Islet of Langerhans (tissue), 1 donor: ENCODE measurements around the gene PRKAR1B.

Source experiments
- FAIRE-seq: peaks from one replicate; lab custom pipeline; 2011; peaks lifted over from hg19 to GRCh38; lab: Jason Lieb, UNC

The PRKAR1B gene

DNA sequence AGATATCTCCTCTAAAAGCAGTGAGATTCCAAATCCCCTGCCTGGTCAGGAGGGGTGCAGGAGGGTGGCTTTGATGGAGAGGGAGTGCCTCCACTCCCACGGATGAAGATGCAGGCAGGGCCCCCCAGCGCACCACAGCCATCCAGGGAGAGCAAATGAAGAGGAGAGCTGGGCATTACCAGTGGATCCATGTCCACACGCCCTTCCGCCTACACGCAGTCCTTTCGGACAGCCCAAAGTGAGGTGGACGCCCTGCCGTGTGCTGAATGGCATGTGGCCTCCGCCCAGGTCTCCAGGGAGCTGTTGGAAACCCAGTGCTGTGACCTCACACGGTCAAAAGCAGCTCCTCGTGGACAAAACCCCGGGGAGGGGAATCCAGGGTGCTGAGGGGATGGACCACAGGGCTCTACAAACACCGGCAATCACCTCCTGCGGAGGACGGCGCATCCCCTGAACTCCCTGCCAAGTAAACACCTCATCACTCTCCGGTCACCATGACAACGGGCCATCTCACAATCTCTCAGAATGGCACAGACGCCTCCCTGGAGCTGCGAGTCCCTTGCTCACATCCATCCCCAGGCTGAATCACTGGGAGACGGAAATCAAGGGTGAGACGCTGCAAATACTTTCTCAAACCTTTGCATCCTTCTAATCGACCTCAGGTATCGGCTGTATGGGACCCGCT is 35.6 kb downstream of the PRKAR1B start:
- FAIRE-seq, result no peak

DNA sequence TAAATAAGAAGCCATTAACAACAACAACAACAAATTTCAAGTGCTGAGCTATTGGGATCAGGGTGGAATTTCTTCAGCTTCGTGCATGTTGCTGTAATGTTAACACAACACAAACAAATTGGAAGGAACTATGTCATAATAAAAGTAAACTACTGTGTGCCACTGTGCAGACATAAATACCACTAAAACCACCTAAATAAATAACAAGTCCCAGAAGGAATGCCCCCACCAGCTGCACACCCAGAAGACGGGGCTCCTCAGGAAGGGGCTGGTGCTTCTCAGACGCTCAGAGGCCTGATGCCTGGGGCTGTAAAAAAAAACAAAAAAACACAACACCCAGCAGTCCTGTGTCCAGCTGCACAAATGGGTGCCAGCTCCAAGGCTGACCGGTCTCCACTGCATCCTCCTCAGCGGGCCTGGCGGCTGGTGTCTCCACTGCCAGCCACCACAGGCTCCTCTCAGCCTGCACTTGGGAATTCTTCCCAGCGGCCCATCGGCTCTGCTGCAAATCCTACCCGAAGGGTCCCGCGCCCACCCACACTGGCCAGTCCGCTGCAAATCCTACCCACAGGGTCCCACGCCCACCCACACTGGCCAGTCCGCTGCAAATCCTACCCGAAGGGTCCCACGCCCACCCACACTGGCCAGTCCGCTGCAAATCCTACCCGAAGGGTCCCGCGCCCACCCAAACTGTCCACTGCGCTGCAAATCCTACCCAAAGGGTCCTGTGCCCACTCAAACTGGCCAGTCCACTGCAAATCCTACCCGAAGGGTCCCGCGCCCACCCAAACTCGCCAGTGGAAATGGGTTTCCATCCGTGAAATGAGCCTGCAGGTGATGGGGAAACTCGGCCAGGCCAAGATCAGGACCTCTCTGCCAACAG is 36.4 kb downstream of the PRKAR1B start:
- no peak for FAIRE-seq

DNA sequence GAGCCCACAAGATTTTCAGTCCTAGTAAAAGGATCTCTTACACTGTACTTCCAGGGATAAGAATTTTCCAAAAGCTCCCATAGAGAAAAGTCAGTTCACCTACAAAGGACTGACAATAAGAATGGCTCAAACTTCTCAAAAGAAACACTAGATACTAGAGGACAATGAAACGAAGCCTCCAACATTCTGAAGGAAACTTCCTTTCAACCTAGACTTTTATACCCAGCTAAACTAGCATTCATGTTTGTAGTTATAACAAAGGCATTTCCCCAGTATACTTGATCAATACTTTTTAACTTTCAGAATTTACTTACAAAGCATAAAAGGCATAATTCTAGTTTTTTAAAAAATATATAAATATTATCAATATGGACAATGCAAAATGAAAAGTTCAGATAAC is 41.5 kb downstream of the PRKAR1B start:
- FAIRE-seq, result no peak

DNA sequence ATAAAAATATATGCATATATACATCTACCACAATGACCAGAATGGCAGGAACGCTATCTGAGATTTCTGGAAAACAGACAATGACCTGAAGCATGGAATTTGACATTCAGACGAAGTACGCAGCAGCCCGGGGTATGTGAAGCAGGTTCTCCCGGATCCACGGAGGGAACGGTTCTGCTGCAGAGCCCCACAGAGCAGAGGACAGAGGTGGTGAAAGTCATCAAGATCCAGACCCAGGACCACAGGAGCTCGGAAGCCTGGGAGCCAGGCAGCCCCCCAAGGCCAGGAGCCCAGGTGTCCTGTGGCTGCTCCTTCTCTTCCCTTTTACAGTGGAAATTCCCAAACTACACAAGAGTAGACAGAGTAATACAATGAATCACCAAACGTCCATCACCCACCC is 42.7 kb downstream of the PRKAR1B start:
- FAIRE-seq, result no peak

DNA sequence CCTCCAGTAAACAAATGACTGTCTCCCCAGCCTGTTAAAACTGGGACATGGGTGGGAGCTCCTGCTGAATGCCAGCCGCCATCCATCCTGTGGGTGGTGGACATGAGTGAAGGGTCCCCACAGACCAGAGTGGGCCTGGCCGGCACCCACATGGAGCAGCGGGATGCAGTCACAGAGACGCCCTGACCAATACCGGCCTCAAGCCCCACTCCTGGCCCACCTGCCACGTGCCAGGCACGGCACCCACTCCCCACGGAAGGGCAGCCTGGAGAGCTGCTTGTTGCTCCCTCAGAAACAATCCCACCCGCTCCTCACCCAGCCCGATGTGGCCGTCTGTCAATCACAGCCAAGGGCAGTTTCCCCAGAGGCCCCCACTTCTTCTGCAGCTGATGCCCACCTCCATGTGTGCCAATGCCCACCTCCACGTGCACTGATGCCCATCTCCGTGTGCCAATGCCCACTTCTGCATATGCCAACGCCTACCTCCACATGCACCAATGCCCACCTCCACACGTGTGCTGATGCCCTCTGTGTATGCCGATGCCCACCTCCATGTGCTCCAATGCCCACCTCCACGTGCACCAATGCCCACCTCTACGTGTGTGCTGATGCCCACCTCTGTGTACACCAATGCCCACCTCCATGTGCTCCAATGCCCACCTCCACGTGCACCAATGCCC is 43.4 kb downstream of the PRKAR1B start:
- no peak for FAIRE-seq

DNA sequence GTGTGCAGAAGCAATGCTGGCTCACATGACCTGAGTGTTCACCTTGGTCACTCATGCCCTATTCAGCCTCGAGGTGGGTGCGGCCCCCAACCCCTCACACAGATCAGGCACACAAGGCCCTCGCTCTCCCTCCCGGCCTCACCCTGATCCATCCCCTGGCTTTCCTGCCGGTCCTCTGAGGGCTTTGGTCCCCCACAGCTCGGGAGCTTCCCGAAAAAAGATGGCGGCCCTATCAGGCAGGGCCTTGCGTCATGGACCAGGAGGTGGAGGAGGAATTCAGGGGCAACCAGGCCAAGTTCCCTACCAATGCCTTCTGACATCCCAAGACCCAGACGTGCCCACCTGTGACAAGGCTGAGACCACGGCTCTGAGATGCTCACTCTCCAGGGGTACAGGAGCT is 44.3 kb downstream of the PRKAR1B start:
- no peak for FAIRE-seq

DNA sequence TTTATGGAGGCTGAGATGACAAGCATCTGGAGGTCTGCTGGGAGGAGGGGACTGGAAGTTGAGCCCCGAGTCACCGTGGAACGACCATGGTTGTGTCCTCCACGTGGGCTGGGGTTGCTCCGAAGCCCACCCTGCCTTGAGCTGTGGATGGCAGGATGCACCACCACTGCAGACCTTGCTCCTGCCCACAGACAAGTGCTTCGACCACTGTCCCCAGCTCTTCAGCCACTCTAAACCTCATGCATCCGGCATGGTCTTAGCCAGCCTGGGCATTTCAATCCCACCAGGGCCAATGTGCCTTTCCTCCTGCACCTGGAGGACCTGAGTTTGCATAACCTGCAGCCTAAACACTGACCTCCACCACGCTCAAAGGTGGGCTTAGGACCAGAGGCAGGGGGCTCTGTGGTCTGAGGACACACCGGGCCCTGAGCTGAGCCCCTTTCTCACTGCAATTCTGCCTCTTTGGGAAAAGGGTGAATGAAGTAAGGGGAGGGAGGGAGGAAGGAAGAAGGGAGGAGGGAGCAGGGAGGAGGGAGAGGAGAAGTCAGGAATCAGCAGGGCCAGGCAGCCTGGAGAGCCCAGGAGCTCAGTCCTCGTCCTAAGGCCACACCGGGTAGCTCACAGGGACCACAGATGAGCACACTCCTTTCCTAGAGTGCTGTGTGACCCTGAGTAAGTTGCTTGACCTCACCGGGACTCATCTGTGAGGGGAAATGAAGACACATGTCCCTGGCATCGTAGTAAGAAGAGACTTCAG is 45.4 kb downstream of the PRKAR1B start:
- no peak for FAIRE-seq

DNA sequence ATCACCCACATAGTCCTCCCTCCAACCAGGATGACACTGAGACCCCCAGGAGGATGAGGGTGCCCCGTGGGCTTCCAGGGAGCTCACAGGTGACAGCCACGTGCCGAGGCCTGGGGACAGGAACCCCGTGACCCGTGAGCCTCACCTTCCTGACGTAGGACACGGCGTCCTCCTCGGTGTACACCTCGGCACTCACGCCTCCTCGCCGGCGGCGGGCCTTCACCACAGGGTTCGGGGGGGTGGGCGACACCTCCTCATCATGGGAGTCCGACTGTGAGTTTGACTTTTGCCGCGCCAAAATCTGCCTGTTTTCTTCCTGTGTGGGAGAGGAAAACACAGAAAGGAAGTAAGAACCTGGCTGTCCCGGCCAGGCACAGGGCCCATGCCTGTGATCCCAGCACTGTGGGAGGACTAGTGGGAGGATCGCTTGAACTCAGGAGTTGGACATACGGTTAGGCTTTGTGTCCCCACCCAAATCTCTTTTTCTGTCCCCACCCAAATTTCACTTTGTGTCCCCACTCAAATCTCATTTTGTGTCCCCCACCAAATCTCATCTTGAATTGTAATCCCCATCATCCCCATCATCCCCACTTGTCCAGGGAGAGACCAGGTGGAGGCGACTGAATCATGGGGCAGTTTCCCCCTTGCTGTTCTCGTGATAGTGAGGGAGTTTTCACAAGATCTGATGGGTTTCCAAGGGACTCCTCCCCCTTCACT is 46.5 kb downstream of the PRKAR1B start:
- FAIRE-seq, result no peak

DNA sequence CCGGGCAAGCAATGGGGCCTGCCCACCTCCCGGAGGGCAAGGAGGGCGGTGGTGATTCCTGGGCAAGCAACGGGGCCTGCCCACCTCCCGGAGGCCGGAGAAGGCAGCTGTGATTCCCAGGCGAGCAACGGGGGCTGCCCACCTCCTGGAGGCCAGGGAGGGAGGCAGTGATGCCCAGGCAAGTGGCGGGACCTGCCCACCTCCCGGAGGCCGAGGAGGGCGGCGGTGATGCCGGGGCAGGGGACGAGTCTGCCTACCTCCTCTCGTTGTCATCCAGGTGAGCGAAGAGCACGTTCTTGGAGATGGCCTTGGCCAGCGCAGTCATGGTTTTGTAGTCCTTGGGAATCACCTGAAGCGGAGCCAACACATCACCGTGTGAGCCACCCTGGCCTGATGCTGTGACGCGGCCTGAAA is 50.1 kb downstream of the PRKAR1B start:
- FAIRE-seq, result no peak

DNA sequence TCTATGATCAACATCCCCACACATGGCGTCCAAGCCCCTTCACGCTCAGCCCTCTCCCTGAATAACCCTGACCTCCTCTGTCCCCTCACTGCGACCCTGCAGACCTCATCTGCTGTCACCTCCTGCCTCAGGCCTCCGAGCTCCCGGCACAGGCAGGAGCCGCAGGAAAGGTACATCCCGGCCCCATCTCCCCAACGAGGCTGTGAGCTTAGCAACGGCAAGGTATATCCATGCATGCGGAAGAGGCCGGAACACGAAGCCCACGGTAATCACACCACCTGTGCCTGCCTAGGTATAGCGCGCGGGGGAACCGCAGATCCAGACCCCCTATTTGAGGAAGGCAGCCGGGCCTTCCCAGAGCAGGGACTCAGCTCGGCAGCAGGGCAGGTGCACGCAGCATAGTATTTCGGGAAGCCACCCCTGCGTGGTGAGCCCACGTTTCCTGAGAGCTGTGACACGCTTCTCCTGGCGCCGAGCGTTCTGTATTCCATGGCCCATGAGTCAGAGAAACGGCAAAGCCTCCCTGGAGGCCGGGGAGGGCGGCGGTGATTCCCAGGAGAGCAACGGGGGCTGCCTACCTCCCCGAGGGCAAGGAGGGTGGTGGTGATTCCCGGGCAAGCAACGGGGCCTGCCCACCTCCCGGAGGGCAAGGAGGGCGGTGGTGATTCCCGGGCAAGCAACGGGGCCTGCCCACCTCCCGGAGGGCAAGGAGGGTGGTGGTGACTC is 50.7 kb downstream of the PRKAR1B start:
- no peak for FAIRE-seq

DNA sequence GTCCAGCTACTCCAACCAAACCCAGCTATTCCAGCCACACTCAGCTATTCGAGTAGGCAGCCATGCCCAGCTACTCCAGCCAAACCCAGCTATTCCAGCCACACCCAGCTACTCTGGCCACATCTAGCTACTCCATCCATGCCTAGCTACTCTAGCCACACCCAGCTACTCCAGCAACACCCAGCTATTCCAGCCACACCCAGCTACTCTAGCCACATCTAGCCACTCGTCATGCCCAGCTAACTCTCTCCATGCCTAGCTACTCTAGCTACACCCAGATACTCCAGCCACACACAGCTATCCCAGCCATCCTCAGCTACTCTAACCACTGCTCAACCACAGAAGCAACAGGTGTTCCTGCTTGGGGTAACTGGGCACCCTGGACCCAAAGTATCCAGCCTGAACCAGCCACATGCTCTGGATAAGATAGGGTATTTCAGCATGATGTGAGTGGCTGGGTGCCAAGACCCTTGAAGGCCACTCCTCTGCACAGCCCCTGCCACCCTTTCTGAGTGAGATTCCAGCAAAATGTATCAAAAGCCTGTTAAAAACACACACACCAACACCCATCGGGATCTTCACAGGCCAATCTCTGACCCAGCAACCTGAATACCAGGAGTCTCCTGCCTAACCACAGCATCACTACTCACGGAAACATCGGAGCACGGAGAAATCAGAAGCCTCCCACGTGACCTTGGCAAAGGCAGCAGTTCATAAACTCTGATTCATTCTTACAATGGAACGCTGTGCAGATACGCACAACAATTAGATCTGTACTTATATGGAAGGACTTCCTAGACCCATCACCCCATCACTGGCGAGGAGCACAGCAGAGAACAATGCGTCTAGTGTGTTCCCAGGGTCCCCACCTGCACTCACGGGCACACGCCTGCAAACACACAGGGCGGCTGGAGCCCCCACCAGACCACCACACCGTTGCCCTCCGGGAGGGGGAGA is 52.3 kb downstream of the PRKAR1B start:
- FAIRE-seq, result no peak

DNA sequence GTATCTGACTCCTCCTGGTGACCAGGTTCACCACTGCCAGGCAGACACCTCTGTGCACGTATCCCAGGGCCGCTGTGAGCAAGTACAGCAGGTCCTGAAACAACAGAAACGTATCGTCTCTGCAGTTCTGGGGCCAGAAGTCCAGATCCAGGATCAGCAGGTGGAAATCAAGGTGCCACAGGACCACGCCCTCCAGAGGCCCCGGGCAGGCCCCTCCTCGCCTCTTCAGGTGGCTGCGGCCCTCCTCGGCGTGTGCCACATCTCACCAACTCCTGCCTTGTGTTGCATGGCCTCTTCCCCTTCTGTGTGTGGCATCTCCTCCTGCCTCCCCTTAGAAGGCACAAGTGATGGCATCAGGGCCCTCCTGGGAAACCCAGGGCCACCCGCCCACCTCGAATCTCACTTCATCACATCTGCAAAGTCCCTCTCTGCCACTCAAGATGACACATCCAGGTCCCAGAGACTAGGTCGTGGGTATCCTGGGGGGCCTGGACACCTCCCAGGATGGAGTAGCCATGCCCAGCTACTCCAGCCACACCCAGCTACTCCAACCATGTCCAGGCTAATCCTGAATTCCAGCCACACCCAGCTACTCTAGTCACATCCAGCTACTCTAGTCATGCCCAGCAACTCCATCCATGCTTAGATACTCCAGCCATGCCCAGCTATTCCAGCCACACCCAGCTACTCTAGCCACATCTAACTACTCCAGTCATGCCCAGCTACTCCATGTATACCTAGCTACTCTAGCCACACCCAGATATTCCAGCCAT is 53.2 kb downstream of the PRKAR1B start:
- no peak for FAIRE-seq

DNA sequence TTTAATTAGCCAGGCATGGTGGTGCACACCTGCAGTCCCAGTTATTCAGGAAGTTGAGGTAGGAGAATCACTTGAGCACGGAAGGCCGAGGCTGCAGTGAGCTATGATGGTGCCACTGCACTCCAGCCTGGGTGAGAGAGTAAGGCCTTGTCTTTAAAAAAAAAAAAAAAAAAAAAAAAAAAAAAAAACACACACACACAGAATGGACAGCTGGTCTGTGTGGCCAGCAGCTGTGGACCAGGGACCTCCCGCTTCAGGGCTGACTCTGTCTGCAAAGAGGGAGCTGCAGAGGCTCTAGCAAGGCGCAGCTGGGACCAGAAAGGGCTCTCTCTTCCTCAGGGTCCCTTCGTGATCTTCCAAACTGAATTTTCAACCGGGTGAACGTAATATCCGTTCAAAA is 54.2 kb downstream of the PRKAR1B start:
- FAIRE-seq, result no peak

DNA sequence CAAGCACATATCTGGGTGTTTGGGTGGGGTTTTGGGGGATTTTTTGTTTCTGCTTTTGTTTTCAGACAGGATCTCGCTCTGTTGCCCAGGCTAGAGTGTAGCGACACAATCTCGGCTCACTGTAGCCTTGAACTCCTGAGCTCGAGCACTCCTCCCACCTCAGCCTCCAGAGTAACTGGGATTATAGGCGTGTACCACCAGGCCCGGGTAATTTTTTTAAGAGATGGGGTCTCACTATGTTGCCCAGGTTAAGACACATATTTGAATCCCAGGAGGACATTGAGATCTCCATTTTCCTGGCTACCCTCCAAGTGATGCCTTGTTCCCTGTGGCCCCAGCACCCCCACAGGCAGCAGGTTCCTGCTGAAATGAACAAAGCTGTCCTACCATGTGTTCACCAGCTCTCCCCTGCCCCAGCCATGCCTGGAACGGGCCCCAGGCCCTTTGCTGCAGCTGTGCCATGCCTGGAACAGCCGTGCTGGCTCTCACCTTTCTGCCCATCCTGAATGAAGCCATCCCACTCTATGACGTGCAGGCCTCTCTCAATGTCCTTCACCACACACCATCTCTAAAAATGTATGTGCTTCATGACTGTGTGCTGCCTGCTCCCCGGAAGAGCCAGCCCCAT is 55.6 kb downstream of the PRKAR1B start:
- no peak for FAIRE-seq

DNA sequence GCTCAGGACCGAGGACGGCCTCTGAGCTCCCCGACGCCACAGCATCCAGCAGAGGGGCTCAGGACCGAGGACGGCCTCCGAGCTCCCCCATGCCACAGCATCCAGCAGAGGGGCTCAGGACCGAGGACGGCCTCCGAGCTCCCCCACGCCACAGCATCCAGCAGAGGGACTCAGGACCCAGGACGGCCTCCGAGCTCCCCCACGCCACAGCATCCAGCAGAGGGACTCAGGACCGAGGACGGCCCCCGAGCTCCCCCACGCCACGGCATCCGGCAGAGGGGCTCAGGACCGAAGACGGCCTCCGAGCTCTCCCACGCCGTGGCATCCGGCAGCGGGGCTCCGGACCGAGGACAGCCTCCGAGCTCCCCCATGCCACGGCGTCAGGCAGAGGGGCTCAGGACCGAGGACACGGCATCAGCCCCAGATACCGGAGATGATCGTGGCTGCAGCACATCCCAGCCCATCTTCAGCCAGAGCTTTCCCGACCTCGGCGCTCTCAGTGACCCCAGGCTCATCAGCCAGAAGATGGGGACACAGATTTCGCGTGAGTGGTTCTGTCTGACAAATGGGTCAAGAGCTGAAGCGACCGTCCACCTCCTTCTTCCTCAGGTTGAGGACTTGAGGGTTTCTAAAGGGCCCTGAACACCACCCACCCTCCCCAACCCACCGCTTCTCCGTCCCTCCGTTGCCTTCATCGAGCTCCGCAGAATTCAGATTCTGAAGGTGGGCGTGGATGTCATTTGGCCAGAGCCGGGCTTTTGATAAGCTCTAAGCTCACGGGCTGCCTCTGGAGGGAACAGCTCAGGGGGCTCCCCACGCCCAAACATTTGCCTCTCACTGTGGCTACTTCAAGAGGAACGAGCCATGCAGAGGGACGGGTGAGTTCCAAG is 56.3 kb downstream of the PRKAR1B start:
- FAIRE-seq, result no peak

DNA sequence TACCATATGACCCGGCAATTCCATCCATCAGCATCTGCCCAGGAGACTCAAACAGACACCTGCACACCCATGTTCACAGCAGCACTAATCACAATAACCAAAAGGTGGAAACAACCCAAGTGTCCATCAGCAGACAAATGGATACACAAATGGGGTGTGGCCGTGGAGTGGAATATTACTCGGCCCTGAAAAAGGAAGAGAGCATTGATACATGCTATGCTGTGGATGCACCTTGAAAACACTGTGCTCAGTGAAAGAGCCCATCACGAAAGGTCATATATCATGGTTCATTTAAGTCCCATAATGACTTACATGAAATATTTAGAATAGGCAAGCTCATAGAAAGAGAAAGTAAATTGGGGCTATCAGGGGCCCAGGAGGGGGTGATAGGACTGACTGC is 58.1 kb downstream of the PRKAR1B start:
- FAIRE-seq, result no peak

DNA sequence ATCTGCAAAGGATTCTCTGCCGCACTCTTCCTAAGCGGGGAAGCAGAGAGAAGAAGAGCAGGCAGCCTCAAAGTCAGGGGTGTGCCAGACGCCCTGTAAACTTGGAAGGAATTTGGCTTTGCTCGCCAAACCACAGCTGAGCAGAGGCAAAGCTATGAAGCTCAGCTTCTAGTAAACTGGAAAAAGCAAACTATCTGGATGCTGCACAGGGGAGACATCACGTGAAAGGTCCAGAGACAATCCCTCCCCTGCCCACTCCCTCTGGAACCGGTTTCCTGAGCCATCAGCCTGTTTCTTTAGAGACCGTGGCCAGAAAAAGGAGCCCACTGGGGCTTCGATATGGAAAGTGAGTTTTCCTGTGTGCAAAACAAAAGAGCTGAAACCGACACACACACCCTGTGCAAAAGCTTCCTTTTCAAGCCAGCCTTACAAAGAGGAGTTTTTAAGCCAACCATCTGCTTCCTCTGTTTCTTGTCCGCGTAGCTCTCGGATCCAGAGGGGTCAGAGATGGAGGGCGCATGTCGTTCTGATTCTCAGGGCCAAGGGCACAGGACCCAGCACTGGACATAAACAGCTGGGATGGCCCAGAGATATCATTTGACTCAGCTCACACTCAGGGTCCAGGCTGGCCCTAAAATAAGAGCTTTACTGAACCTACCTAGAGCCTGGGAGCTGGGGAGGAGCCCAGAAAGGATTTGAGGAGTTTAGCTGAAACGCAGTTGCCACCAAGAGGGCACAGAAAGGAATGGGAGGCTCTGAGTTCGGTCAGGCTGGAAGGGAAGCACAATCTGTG is 58.7 kb downstream of the PRKAR1B start:
- FAIRE-seq, result no peak
